ENCODE measurements around the gene SERTAD2.

SERTAD2 gene

GRCh38 chr2:64650296-64650695, 3.4 kb downstream of the SERTAD2 start:
- ATAC-seq (replicated peaks), result no peak
- no peaks in the 10 kb centered on the region for H3K9me3 Mint-ChIP-seq
- no peaks in the 10 kb centered on the region for H3K27me3 Mint-ChIP-seq
- H3K36me3 Mint-ChIP-seq (ENCODE audit: insufficient read depth), result peaks cover 13% of the 10 kb centered on the region
- peaks cover 24 to 37% of the 10 kb centered on the region in 2 donors for H3K4me1 Mint-ChIP-seq (ENCODE audit: low read depth in 2 of 2)
- no peak overlapping the region for H3K27ac Mint-ChIP-seq
- no peak for DNase-seq
- H3K4me3 Mint-ChIP-seq, result no peak overlapping the region

- H3K9me3 Mint-ChIP-seq, result no peaks in the 10 kb centered on the region
- H3K36me3 Mint-ChIP-seq (ENCODE audit: insufficient read depth), result peaks cover 15% of the 10 kb centered on the region
- no peak for DNase-seq
- ATAC-seq (replicated peaks), result no peak
- no peaks in the 10 kb centered on the region for H3K27me3 Mint-ChIP-seq
- peaks cover 25 to 36% of the 10 kb centered on the region in 2 donors for H3K4me1 Mint-ChIP-seq (ENCODE audit: low read depth in 2 of 2)
- H3K4me3 Mint-ChIP-seq, result no peak overlapping the region
- H3K27ac Mint-ChIP-seq, result no peak overlapping the region
Measured at GRCh38 chr2:64649626-64650025, 4.1 kb downstream of the SERTAD2 start.

GRCh38 chr2:64649013-64649484, 4.7 kb downstream of the SERTAD2 start:
- no peak overlapping the region for H3K27ac Mint-ChIP-seq
- no peaks in the 10 kb centered on the region for H3K27me3 Mint-ChIP-seq
- no peaks in the 10 kb centered on the region for H3K9me3 Mint-ChIP-seq

DNA sequence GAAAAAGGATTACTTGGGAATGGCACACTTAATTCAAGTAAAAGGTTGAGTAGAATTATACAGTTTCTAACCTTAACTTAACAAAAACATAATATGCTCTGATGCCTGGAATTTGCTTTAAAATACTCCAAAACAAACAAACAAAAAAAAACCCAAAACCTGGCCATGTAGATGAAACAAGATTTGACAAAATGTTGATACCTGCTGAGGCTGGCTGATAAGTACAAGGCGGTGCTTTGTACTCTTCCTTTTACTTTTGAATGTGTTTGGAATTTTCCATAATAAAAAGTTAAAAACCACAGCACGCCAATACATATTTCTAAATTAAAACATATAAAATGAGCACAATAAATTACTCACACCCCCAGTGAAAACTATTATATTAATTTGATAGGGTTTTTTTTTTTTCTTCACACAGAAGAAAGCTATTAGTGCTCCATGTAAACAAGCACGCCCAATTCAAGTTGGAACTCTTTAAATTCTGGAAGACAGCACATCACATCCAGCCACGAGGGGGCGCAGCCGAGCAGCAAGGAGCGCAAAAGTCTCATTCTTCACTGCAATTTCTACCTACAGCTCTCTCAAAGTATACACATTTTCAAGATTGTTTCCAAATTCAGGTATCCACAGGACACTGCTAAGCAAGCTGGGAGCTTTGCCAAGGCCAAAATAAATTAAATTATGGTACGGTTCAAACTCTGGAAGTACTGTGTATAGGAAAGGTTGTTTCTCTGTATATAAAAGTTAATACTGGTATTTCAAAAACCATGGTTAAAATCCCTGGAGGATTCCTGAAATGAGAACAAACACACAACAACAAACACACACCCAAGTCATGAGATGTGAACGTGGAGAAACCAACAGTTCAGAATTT, 7.5 kb downstream of the SERTAD2 start:
- H3K27ac Mint-ChIP-seq, result no peak overlapping the region
- H3K36me3 Mint-ChIP-seq (ENCODE audit: insufficient read depth), result peaks cover 8% of the 10 kb centered on the region
- H3K4me3 Mint-ChIP-seq, result peak overlapping the region in 1 of 2 donors; percentile 25
- peaks cover 29 to 35% of the 10 kb centered on the region in 2 donors for H3K4me1 Mint-ChIP-seq (ENCODE audit: low read depth in 2 of 2)
- peak; percentile 84 to 87 (median 87) for DNase-seq
- peak; percentile 44 for ATAC-seq (replicated peaks)
- no peaks in the 10 kb centered on the region for H3K27me3 Mint-ChIP-seq
- H3K9me3 Mint-ChIP-seq, result no peaks in the 10 kb centered on the region

More at GRCh38 chr2:64649013-64649484, 4.7 kb downstream of the SERTAD2 start:
- H3K4me1 Mint-ChIP-seq (ENCODE audit: low read depth in 2 of 2), result peaks cover 30 to 40% of the 10 kb centered on the region in 2 donors
- ATAC-seq (replicated peaks) (no peak), DNase-seq (no peak)
- H3K4me3 Mint-ChIP-seq, result no peak overlapping the region
- H3K36me3 Mint-ChIP-seq (ENCODE audit: insufficient read depth), result peaks cover 19% of the 10 kb centered on the region

- H3K4me1 Mint-ChIP-seq (ENCODE audit: low read depth in 2 of 2), result peaks cover 28 to 46% of the 10 kb centered on the region in 2 donors
- peak overlapping the region; percentile 90 to 91 for H3K27ac Mint-ChIP-seq
- no peaks in the 10 kb centered on the region for H3K27me3 Mint-ChIP-seq
- H3K9me3 Mint-ChIP-seq, result no peaks in the 10 kb centered on the region
- peaks cover 8% of the 10 kb centered on the region for H3K36me3 Mint-ChIP-seq (ENCODE audit: insufficient read depth)
- DNase-seq (peak in 2 of 3 experiments; percentile 25 to 26), ATAC-seq (replicated peaks) (peak; percentile 69)
- peak overlapping the region; percentile 83 to 86 for H3K4me3 Mint-ChIP-seq
Measured at GRCh38 chr2:64644458-64645382, 9.0 kb downstream of the SERTAD2 start.

DNA sequence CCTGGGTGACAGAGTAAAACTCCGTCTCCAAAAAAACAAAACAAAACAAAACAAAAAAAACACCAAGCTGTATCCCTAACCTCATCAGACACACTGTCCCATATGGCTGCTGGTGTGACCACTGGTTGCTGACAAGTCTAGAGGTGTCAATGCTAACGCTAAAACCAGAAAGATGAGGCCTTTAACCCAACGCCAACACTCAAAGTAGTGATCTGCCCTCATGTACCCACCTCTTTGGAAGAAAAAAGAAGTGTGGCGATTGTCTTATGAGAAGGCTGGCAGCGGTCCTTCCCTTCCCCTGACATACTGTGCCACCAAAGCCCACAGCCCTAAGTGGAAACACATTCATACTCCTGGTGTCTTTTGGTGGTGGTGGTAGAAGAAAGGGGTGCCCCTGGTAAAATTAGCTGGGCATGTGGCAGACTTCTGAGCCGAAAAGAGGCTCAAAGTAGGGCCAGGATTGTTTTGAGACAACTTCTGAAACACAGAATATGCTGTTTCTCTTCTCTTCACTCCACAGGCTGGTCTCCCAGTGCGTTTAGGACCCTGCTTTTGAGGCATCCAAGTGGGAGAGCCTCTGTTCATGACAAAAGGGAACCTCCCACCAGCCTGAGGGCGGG, 9.8 kb downstream of the SERTAD2 start:
- Mint-ChIP-seq H3K27me3 (no peaks in the 10 kb centered on the region), H3K4me3 (peak overlapping the region; percentile 83 to 86), H3K4me1 (ENCODE audit: low read depth in 2 of 2) (peaks cover 25 to 47% of the 10 kb centered on the region in 2 donors), H3K9me3 (no peaks in the 10 kb centered on the region), H3K27ac (peak overlapping the region; percentile 90 to 91), H3K36me3 (ENCODE audit: insufficient read depth) (peaks cover 8% of the 10 kb centered on the region)
- DNase-seq, result no peak
- peak; percentile 50 for ATAC-seq (replicated peaks)

- DNase-seq (no peak), ATAC-seq (replicated peaks) (no peak)
- Mint-ChIP-seq H3K9me3 (no peaks in the 10 kb centered on the region), H3K36me3 (ENCODE audit: insufficient read depth) (peaks cover 11% of the 10 kb centered on the region), H3K4me3 (no peak overlapping the region), H3K27me3 (no peaks in the 10 kb centered on the region), H3K4me1 (ENCODE audit: low read depth in 2 of 2) (peaks cover 32 to 59% of the 10 kb centered on the region in 2 donors), H3K27ac (peak overlapping the region in 1 of 2 donors; percentile 44)
Measured at GRCh38 chr2:64641599-64641998, 12.1 kb downstream of the SERTAD2 start.

GRCh38 chr2:64640153-64641044, 13.3 kb downstream of the SERTAD2 start:
- peak overlapping the region; percentile 44 to 60 for H3K27ac Mint-ChIP-seq
- H3K36me3 Mint-ChIP-seq (ENCODE audit: insufficient read depth), result peaks cover 21% of the 10 kb centered on the region
- H3K9me3 Mint-ChIP-seq, result no peaks in the 10 kb centered on the region
- DNase-seq (no peak), ATAC-seq (replicated peaks) (no peak)
- H3K4me3 Mint-ChIP-seq, result no peak overlapping the region
- H3K4me1 Mint-ChIP-seq (ENCODE audit: low read depth in 2 of 2), result peaks cover 35 to 59% of the 10 kb centered on the region in 2 donors
- no peaks in the 10 kb centered on the region for H3K27me3 Mint-ChIP-seq

DNA sequence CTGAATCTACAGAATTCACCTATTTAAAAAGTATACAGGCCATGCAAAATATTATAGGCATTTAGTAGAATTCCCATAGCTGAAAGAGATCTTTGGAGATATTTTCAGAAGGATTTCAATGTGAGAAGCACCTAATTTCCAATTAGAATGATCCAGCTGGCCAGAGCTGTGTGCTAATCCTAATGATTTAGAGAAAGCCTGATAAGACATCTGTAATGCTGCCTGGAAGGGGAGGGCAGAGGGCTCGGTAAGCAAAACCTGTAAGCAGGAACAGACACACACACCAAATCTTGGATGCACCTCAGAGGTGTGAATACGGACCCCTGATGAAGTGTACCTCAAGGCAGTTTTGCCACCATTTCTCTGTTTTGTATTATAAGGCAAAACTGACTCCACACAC, 14.0 kb downstream of the SERTAD2 start:
- Mint-ChIP-seq H3K4me1 (ENCODE audit: low read depth in 2 of 2) (peaks cover 30 to 54% of the 10 kb centered on the region in 2 donors), H3K36me3 (ENCODE audit: insufficient read depth) (peaks cover 20% of the 10 kb centered on the region), H3K27me3 (no peaks in the 10 kb centered on the region), H3K4me3 (no peak overlapping the region), H3K27ac (no peak overlapping the region), H3K9me3 (no peaks in the 10 kb centered on the region)
- DNase-seq, result no peak
- no peak for ATAC-seq (replicated peaks)

DNA sequence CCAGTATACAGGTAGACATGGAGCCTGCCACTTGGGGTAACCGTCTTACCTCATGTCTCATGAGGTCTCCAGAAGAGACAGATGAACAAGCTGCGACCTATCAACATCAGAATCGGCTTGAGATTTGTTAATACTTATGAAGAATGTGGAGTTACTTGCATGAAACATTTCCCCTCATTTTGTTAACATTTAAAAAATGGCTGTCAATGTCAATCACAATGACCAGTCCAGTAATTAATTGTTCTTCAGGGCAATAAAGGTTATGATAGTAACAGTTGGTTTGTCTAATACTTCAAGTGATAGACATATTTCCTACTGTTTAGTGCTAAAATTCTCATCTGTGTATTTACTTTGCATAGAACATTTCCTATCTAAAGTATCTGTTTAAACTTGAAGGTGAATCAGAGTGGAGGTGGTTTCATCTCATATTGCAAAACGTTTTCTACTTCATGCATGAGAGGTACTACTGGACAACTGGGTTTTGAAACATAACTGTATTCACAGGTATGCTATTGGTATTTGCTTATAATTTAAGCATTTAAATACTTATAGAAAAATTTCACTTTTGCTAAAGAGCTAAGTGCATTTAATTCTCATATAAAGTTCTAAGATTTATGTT, 15.1 kb downstream of the SERTAD2 start:
- Mint-ChIP-seq H3K4me3 (no peak overlapping the region), H3K36me3 (ENCODE audit: insufficient read depth) (peaks cover 23% of the 10 kb centered on the region), H3K27me3 (no peaks in the 10 kb centered on the region), H3K27ac (peak overlapping the region; percentile 18 to 67), H3K4me1 (ENCODE audit: low read depth in 2 of 2) (peaks cover 20 to 48% of the 10 kb centered on the region in 2 donors), H3K9me3 (no peaks in the 10 kb centered on the region)
- DNase-seq (no peak), ATAC-seq (replicated peaks) (no peak)

GRCh38 chr2:64637931-64638330, 15.8 kb downstream of the SERTAD2 start:
- Mint-ChIP-seq H3K4me1 (ENCODE audit: low read depth in 2 of 2) (peaks cover 17 to 47% of the 10 kb centered on the region in 2 donors), H3K36me3 (ENCODE audit: insufficient read depth) (peaks cover 23% of the 10 kb centered on the region), H3K27me3 (no peaks in the 10 kb centered on the region), H3K9me3 (no peaks in the 10 kb centered on the region), H3K4me3 (no peak overlapping the region), H3K27ac (peak overlapping the region; percentile 18 to 67)
- ATAC-seq (replicated peaks) (no peak), DNase-seq (no peak)
